Heart left ventricle (tissue), 16 donors: ENCODE measurements around the gene POLR3H. TPM values are rescaled to one million over a fixed set of nuclear protein-coding genes. Genes with fewer than 3 reads are reported as not detected.
A peak's percentile ranks its signal among the peaks of the same experiment; 100 is the strongest.

Experiments used
- ATAC-seq, 4 donors: fragments of 200-7000 bp; cut with Tn5 transposase; one replicate each; pipeline ENCODE4 v1.9.1; 2020 to 2022; ENCODE audit warnings: moderate library complexity in 4 of 4, mild to moderate bottlenecking in 3 of 4, moderate number of reproducible peaks in 1 of 4
- DNase-seq, 5 donors: peaks; one replicate each; pipeline ENCODE4 v3.0.0-alpha.2; 2020
- H3K27ac ChIP-seq, 12 donors: fragments of 200-600 bp; sonication (generic) in 4 of 12; one replicate each; pipeline versions ENCODE4 v1.5.0 to v1.8.0; 2016 to 2022; ENCODE audit warnings: mild to moderate bottlenecking in 2 of 12
- H3K27me3 ChIP-seq, 9 donors: fragments of 200-600 bp; sonication (generic) in 2 of 9; one replicate each; pipeline versions ENCODE4 v1.5.1 to v1.8.0; 2016 to 2022; ENCODE audit warnings: mild to moderate bottlenecking in 3 of 9
- H3K36me3 ChIP-seq, 9 donors: fragments of 200-600 bp; sonication (generic) in 2 of 9; one replicate each; pipeline versions ENCODE4 v1.5.0 to v1.8.0; 2018 to 2022; ENCODE audit warnings: mild to moderate bottlenecking in 2 of 9
- H3K4me1 ChIP-seq, 12 donors: fragments of 200-600 bp; sonication (generic) in 4 of 12; one replicate each; pipeline versions ENCODE4 v1.5.0 to v1.8.0; 2016 to 2022; ENCODE audit warnings: mild to moderate bottlenecking in 3 of 12
- H3K4me3 ChIP-seq, 12 donors: fragments of 200-600 bp; sonication (generic) in 4 of 12; one replicate each; pipeline versions ENCODE4 v1.5.0 to v1.8.0; 2017 to 2022; ENCODE audit warnings: mild to moderate bottlenecking in 9 of 12, moderate library complexity in 4 of 12
- H3K9me3 ChIP-seq, 12 donors: fragments of 200-600 bp; sonication (generic) in 4 of 12; one replicate each; pipeline versions ENCODE4 v1.5.0 to v1.8.0; 2016 to 2022; ENCODE audit warnings: mild to moderate bottlenecking in 1 of 12
- POLR2A ChIP-seq, 2 donors: fragments of 450-650 bp; IDR thresholded peaks; one replicate each; pipeline ENCODE4 v1.6.1; 2017; ENCODE audit warnings: antibody characterized with exemption in 2 of 2, mild to moderate bottlenecking in 2 of 2, moderate library complexity in 2 of 2
- WGBS, 4 donors: extraction: QIAGEN DNeasy Blood & Tissue Kit in 2 of 4; methylation state at CpG; one replicate each; pipeline versions ENCODE4 v1.1.5 to v1.1.7; 2013 to 2018; 5-methylcytosine and 5-hydroxymethylcytosine counted together
- intact Hi-C, 10 donors: fragments of 100-400 bp; cut with DNase I; formaldehyde crosslinking; loops; one replicate each; pipeline versions ENCODE4 v1.11.1 to v1.14.2; 2022
- polyA plus RNA-seq, 2 donors: library from polyadenylated mRNA; stranded (reverse); fragments of 200-250 nt; gene quantifications; one replicate each; pipeline ENCODE4 v1.2.3, GENCODE V29; 2013
- total RNA-seq, 9 donors: library from RNA; depleted of rRNA in 2 of 9; stranded (reverse); fragments of >200 nt in 2 of 9; fragmentation: NEBNext Ultra II Directional in 3 of 9; extraction: Animal tissue kit (Norgen Biotek cat#: 25700) in 3 of 9; gene quantifications; one replicate each; pipeline versions ENCODE4 v1.1.0 to v1.2.4, GENCODE V29; 2016 to 2023
- TF ChIP-seq, protein P1 (sequence below), 12 donors: fragments of 200-600 bp; sonication (generic) in 4 of 12; IDR thresholded peaks; one replicate each; pipeline versions ENCODE4 v1.5.0 to v1.8.0; 2018 to 2022; ENCODE audit warnings: antibody characterized with exemption in 12 of 12, mild to moderate bottlenecking in 5 of 12
- donor health status: ischemic (EF 13 %, LVEDD 7.1; RV severe dilation, severe dysfunction).
- donor health status: healthy with polysubstance abuse.
- donor health status: DM: no; HTN: yes; CAD: no.
- donor health status: DM: no; HTN: no; CAD: no.
- donor health status: ischemic (EF 25% LVEDD 6.9; RV normal size, moderate dysfunction).
- donor health status: ischemic (EF 25% LVEDD 5.7; RV mildly dilated, moderate dysfunction).
- donor health status: healthy.
- donor health status: DM: yes; HTN: yes; CAD: no.
- donor health status: ischemic (EF 35%, LVEDD 5.7; RV mildly dilated, moderate dysfunction).
- donor health status: nonischemic (EF 11% LVEDD 7.7; RV severe dilation, severe dysfunction).
- donor health status: DM: yes; HTN: yes; CAD: no.
- donor health status: PGD.
- donor health status: ischemic (EF 29% LVEDD 5.4; RV normal size, mild dysfunction).
- donor health status: nonischemic (EF 23%, LVEDD 6.1; RV moderate dilation, normal function).

POLR3H gene
- total and polyA plus RNA-seq, 11 donors = 12.2 to 31.2 (median 19.3) TPM

DNA sequence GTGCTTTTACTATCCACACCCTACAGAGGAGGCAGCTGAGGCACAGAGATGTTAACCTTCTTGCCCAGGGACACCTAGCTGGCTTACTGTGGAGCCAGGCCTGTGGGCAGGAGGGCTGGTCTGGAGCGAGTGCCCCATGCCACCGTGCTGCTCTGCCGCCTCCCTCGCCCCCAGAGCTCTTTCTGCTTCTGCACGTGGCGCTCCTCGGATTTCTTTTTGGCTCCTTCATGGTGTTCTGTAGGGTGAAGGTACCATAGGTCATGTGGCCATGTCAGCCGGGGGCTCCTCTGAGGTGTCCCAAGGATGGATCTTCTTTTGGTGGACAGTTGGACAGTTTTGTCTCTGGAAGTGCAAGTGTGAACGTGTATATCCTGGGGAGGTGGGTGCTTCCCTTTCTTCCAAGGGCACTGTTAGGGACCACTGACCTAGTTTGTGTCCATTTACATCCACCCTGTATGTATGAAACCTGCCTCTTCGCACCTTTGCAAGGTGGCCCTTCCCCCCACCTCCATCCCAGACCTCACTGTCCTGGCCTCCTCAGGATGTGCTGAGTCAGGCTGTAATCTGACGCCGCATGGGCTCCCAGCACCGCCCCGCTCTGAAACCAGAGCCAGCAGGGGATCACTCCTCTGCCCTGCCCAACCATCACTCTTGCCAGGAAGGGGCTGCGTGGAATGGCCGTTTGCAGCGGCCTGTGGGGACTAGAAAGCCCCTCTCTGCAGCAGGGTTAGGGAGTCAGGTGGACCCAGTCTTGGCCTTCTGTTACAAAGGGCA, 31.7 kb downstream of the POLR3H start:
- H3K4me1 ChIP-seq = peaks cover 0 to 74% (median 29%) of the 10 kb centered on the region in 12 donors
- peak; percentile 17 to 61 (median 56) for ATAC-seq

DNA sequence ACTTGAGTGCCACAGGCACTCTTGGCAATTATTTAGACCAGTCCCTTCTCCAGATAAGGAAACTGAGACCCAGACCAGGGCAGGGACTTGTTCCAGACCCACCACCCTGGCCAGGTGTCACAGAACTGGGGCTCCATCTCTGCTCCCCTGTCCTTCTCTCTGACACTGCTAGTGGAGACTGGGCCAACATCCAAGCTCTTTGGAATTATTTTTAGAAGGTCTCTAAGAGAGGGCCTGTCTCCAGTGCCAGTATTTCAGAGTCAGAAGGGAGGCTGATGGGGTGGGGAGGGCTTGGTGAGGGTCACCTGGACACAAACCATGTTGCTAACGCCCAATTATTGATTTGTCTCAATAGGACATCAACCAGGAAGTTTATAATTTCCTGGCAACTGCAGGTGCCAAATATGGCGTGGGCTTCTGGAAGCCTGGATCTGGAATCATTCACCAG, 32.7 kb downstream of the POLR3H start:
- no peak overlapping the region for H3K4me3 ChIP-seq
- peaks cover 0 to 90% (median 80%) of the 10 kb centered on the region in 9 donors for H3K36me3 ChIP-seq
- TF ChIP-seq, protein P1, sequence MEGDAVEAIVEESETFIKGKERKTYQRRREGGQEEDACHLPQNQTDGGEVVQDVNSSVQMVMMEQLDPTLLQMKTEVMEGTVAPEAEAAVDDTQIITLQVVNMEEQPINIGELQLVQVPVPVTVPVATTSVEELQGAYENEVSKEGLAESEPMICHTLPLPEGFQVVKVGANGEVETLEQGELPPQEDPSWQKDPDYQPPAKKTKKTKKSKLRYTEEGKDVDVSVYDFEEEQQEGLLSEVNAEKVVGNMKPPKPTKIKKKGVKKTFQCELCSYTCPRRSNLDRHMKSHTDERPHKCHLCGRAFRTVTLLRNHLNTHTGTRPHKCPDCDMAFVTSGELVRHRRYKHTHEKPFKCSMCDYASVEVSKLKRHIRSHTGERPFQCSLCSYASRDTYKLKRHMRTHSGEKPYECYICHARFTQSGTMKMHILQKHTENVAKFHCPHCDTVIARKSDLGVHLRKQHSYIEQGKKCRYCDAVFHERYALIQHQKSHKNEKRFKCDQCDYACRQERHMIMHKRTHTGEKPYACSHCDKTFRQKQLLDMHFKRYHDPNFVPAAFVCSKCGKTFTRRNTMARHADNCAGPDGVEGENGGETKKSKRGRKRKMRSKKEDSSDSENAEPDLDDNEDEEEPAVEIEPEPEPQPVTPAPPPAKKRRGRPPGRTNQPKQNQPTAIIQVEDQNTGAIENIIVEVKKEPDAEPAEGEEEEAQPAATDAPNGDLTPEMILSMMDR (IDR thresholded peaks at IDR 0.05) = no peak
- TF ChIP-seq POLR2A (IDR thresholded peaks at IDR 0.05) = no peak
- H3K9me3 ChIP-seq = no peaks in the 10 kb centered on the region
- H3K27ac ChIP-seq = peak overlapping the region in 11 of 12 donors; percentile 24 to 89 (median 73)
- DNase-seq (peak in 2 of 5 donors; percentile 63 to 72), ATAC-seq (peak; percentile 53 to 80 (median 76))
- no peaks in the 10 kb centered on the region for H3K27me3 ChIP-seq
- intact Hi-C loops = loop anchor here in 1 of 10 donors (5.0 kb wide), 1 partner anchor 39 kb away; no protein-coding TSS in a partner anchor
- 34 to 50% (median 42%) methylated on average over 2 of the region's 2 CpGs for WGBS, 4 donors
- peaks cover 0 to 79% (median 27%) of the 10 kb centered on the region in 12 donors for H3K4me1 ChIP-seq

More for the DNA sequence above, 31.7 kb downstream of the POLR3H start:
- Histone ChIP-seq H3K27me3 (no peaks in the 10 kb centered on the region), H3K27ac (peak overlapping the region in 11 of 12 donors; percentile 14 to 89 (median 73)), H3K9me3 (no peaks in the 10 kb centered on the region), H3K4me3 (no peak overlapping the region), H3K36me3 (peaks cover 0 to 95% (median 88%) of the 10 kb centered on the region in 9 donors)
- intact Hi-C loops = loop anchor here in 1 of 10 donors (5.0 kb wide), 1 partner anchor 40 kb away; no protein-coding TSS in a partner anchor
- TF ChIP-seq, protein P1 (IDR thresholded peaks at IDR 0.05) = no peak
- no peak for TF ChIP-seq POLR2A (IDR thresholded peaks at IDR 0.05)
- 57 to 69% (median 62%) methylated on average over 16 to 17 of the region's 17 CpGs for WGBS, 4 donors
- DNase-seq = peak in 2 of 5 donors; percentile 60 to 68

DNA sequence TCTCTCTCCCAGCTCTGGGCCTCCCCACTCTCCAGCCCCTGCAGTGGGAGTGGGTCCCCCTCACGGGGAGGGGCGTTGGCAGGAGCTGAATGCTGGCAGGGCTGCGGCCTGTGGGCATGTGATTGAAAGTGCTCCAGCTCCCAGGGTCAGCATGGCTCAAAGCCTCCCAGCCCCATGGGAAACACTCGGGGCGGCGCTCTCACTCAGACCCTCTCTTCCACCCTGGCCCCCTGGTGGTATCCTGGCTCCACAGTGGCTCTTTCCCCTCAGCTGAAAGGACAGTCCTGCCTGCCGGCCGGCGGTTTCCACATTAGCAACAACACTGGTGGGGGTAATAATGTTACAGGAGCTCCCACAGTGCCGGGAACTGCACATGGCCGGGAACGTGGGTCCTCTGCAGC, 35.5 kb downstream of the POLR3H start:
- H3K27ac ChIP-seq = peak overlapping the region in 10 of 12 donors; percentile 8 to 89 (median 62)
- ATAC-seq = peak; percentile 16 to 59 (median 45)
- WGBS, 4 donors = 35 to 75% (median 46%) methylated on average over 3 to 12 of the region's 12 CpGs
- TF ChIP-seq POLR2A (IDR thresholded peaks at IDR 0.05) = no peak
- TF ChIP-seq, protein P1 (IDR thresholded peaks at IDR 0.05) = peak in 4 of 12 donors; percentile 6 to 14 (median 13)
- peak in 4 of 5 donors; percentile 56 to 74 (median 63) for DNase-seq
- H3K4me1 ChIP-seq = peaks cover 0 to 99% (median 46%) of the 10 kb centered on the region in 12 donors
- intact Hi-C loops = loop anchor here in 4 of 10 donors (5.0 kb wide), 1 partner anchor 36 kb away; no protein-coding TSS in a partner anchor
- no peak overlapping the region for H3K4me3 ChIP-seq
- H3K9me3 ChIP-seq = no peaks in the 10 kb centered on the region
- H3K27me3 ChIP-seq = no peaks in the 10 kb centered on the region
- H3K36me3 ChIP-seq = peaks cover 0 to 88% (median 65%) of the 10 kb centered on the region in 9 donors
